Measurements from ENCODE around the gene TAL1.
A peak's percentile ranks its signal among the peaks of the same experiment; 100 is the strongest.

- TF ChIP-seq CTCF (IDR thresholded peaks at IDR 0.05) (no peak), POLR2A (IDR thresholded peaks at IDR 0.05) (no peak), EP300 (IDR thresholded peaks at IDR 0.05) (no peak), POLR2AphosphoS5 (IDR thresholded peaks at IDR 0.05) (peak in 1 of 4 donors; percentile 19)
Observed at GRCh38 chr1:47230692-47231300, 1.2 kb downstream of the TAL1 start.
